ENCODE measurements around the gene GPT2.

DNA sequence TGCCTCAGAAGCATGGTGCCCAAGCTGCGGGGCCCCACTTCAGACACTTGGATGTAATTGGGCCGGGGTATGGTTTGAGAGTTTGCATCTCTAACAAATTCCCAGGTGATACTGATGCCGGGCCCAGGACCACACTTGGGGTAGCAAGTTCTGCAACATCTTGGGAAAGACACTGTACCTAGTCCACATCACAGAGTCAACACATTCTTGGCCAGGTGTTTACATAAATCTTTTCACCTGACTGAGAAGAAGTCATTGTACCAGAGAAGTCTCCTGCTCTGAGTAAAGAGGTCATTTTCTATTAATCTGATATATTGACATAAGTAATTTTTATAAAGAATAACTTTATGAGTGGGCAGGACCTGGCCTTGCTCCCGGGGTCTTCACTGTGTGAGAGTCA is 27.5 kb downstream of the GPT2 start:
- TF ChIP-seq, protein P1, sequence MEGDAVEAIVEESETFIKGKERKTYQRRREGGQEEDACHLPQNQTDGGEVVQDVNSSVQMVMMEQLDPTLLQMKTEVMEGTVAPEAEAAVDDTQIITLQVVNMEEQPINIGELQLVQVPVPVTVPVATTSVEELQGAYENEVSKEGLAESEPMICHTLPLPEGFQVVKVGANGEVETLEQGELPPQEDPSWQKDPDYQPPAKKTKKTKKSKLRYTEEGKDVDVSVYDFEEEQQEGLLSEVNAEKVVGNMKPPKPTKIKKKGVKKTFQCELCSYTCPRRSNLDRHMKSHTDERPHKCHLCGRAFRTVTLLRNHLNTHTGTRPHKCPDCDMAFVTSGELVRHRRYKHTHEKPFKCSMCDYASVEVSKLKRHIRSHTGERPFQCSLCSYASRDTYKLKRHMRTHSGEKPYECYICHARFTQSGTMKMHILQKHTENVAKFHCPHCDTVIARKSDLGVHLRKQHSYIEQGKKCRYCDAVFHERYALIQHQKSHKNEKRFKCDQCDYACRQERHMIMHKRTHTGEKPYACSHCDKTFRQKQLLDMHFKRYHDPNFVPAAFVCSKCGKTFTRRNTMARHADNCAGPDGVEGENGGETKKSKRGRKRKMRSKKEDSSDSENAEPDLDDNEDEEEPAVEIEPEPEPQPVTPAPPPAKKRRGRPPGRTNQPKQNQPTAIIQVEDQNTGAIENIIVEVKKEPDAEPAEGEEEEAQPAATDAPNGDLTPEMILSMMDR (IDR thresholded peaks at IDR 0.05) = no peak
- TF ChIP-seq POLR2AphosphoS5 (IDR thresholded peaks at IDR 0.05) (no peak), POLR2A (IDR thresholded peaks at IDR 0.05) (no peak), EP300 (IDR thresholded peaks at IDR 0.05) (no peak)
